PC-9 (cell line): ENCODE measurements around the gene ID2. TPM values are rescaled to one million over a fixed set of nuclear protein-coding genes. Genes with fewer than 3 reads are reported as not detected.

Experiments
- BruUV-seq: library from RNA; stranded (reverse); fragments of 400-500 nt; replicated peaks from 2 replicates; lab custom pipeline; 2021; lab: Mats Ljungman, UMichigan
- CTCF ChIA-PET: fragments of 300-600 bp; sonication (Branson Sonifier 250); formaldehyde crosslinking; loops from one replicate; lab custom pipeline; 2022; ENCODE audit warnings: antibody characterized with exemption; lab: Charles Lee
- POLR2A ChIA-PET: fragments of 300-600 bp; sonication (Branson Sonifier 250); formaldehyde crosslinking; loops from one replicate; lab custom pipeline; 2022; ENCODE audit warnings: antibody characterized with exemption; ENCODE audit not compliant: unreplicated experiment; lab: Charles Lee
- DNase-seq, 2 experiments: peaks; one replicate each; pipeline versions ENCODE4 v3.0.0 to v3.0.0-alpha.2; 2015 to 2022; ENCODE audit warnings: mixed read lengths in 1 of 2
- H2AFZ ChIP-seq: fragments of 200-600 bp; sonication (generic); 2 replicates; pipeline ENCODE4 v1.8.1; 2017; ENCODE audit warnings: antibody characterized with exemption
- H3F3A ChIP-seq: fragments of 200-600 bp; sonication (generic); 2 replicates; pipeline ENCODE4 v1.8.1; 2017; ENCODE audit warnings: antibody characterized with exemption, mild to moderate bottlenecking, low read depth; ENCODE audit not compliant: insufficient read depth
- H3K27ac ChIP-seq: fragments of 200-600 bp; sonication (generic); 2 replicates; pipeline ENCODE4 v1.6.1; 2016; ENCODE audit warnings: mixed run types
- H3K27me3 ChIP-seq: fragments of 200-600 bp; sonication (generic); 2 replicates; pipeline ENCODE4 v1.6.1; 2016; ENCODE audit warnings: low read depth, mixed run types; ENCODE audit not compliant: insufficient read depth
- H3K36me3 ChIP-seq: fragments of 200-600 bp; sonication (generic); 2 replicates; pipeline ENCODE4 v1.6.1; 2016; ENCODE audit warnings: low read depth, mixed run types
- H3K4me1 ChIP-seq: fragments of 200-600 bp; sonication (generic); replicated peaks from 2 replicates; pipeline ENCODE4 v1.6.1; 2016; ENCODE audit warnings: mixed run types; ENCODE audit not compliant: insufficient read depth
- H3K4me2 ChIP-seq: fragments of 200-600 bp; sonication (generic); 2 replicates; pipeline ENCODE4 v1.6.1; 2017; ENCODE audit warnings: mixed run types
- H3K4me3 ChIP-seq: fragments of 200-600 bp; sonication (generic); 2 replicates; pipeline ENCODE4 v1.6.1; 2016; ENCODE audit warnings: mixed run types
- H3K79me2 ChIP-seq: fragments of 200-600 bp; sonication (generic); 2 replicates; pipeline ENCODE4 v1.6.1; 2017; ENCODE audit warnings: low read depth, mixed run types
- H3K9me2 ChIP-seq: fragments of 200-600 bp; sonication (generic); 2 replicates; pipeline ENCODE4 v1.8.1; 2017; ENCODE audit warnings: mild to moderate bottlenecking; ENCODE audit not compliant: insufficient read depth
- H3K9me3 ChIP-seq: fragments of 200-600 bp; sonication (generic); 2 replicates; pipeline ENCODE4 v1.8.1; 2016; ENCODE audit warnings: low read depth; ENCODE audit not compliant: insufficient read depth
- H4K20me1 ChIP-seq: fragments of 200-600 bp; sonication (generic); 2 replicates; pipeline ENCODE4 v1.8.1; 2017; ENCODE audit not compliant: insufficient read depth
- CTCF ChIP-seq: fragments of 200-600 bp; sonication (generic); conservative IDR thresholded peaks from 2 replicates; pipeline ENCODE4 v1.6.1; 2017; ENCODE audit warnings: mixed run types, antibody characterized with exemption, mild to moderate bottlenecking, moderate library complexity
- EZH2 ChIP-seq: fragments of 200-600 bp; sonication (generic); IDR thresholded peaks from 2 replicates; pipeline ENCODE4 v1.8.0; 2017; ENCODE audit warnings: antibody characterized with exemption, low read depth
- intact Hi-C: fragments of 100-400 bp; cut with micrococcal nuclease; formaldehyde crosslinking; loops from one replicate; pipeline ENCODE4 v1.10.0; 2022; ENCODE audit not compliant: unreplicated experiment
- total RNA-seq: library from RNA; stranded (reverse); gene quantifications from 2 replicates; pipeline ENCODE4 v1.2.3, GENCODE V29; 2021

The ID2 gene
- total RNA-seq, 1 experiment from 2014 or later = 0.61 TPM

DNA sequence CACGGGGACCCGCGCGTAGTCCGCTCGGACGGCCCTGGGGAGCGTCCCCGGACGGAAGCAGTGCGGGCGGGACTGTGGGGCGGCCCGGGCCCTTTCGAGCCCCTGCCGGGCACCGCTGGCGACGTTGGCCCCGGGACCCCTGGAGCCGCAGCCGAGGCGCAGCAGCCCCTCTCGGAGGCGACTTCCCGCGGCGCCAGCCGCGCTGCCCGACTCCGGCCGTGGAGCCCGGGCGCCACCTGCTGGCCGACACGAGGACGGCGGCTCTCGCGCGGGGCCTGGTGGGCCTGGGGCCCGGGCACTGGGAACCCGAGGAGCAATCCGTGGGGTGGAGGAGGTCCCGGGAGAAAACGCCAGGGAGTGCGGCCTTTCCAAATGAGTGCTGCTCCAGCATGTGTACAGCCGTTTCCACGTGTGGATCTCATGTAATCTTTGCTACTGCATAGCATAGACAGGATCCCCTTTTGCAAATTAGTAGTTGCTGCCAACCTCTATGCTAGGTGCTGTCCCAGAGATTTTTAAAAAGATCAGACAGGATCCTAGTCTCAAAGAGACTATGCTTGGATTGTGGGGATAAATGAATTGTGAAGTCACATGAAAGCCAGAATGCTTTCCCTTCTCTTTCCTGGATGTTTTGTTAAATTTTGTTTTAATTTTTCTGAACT, 4.0 kb downstream of the ID2 start:
- Histone ChIP-seq H3K4me1 (no peaks in the 10 kb centered on the region; the same call in 1 of the 2 replicates), H3K9me3 (0 out of 2 replicates have a peak, but pooled peaks cover 6% of the 10 kb centered on the region), H3K36me3 (no peaks in the 10 kb centered on the region), H3K4me2 (peak overlapping the region; percentile 15; the same call in 1 of the 2 replicates), H3K79me2 (no peaks in the 10 kb centered on the region), H3K9me2 (no peaks in the 10 kb centered on the region), H4K20me1 (no peaks in the 10 kb centered on the region), H3K27ac (no peak overlapping the region), H3K4me3 (no peak overlapping the region), H3F3A (0 out of 2 replicates have a peak, but pooled peaks cover 3% of the 10 kb centered on the region), H2AFZ (no peak overlapping the region), H3K27me3 (peaks cover 60% of the 10 kb centered on the region)
- TF ChIP-seq CTCF = peak; percentile 87
- no peak for TF ChIP-seq EZH2
- peak in 1 of 2 experiments; percentile 55 for DNase-seq
- no TSS peak for BruUV-seq
- intact Hi-C loops = loop anchor here (1.0 to 10.0 kb wide), 4 partner anchors 159 to 1589 kb away; no protein-coding TSS in a partner anchor
- ChIA-PET CTCF (no interaction called here), POLR2A (no interaction called here)

DNA sequence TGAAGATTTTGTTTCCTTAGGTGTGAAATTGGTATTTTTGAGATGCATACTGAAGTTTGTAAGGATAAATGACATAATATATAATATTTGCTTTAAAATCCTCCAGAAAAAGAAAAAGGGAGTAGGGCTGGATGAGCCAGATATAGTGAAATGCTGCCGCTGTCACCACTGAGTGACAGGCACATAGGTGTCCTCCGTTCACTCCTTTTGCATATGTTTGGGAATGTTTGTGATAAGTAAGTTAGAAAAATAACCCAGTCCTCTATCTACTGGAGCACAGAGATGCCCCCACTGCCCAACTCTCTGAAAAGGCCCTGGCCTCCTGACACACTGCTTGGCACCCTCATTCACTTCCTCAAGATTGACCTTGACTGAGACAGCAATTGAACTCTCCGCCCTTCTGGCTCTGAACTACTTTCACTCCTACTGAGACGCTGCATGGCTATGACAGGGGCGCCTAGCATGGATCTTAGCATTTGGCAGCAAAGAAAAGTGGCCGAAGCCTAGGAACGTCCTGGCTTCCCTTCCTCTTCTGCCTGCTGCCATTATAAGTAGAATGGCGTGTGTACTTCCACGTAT, 10.1 kb downstream of the ID2 start:
- Histone ChIP-seq H3K4me1 (no peaks in the 10 kb centered on the region), H3K9me2 (no peaks in the 10 kb centered on the region), H3K9me3 (no peaks in the 10 kb centered on the region), H3K79me2 (no peaks in the 10 kb centered on the region), H3K36me3 (no peaks in the 10 kb centered on the region), H4K20me1 (no peaks in the 10 kb centered on the region), H3K4me2 (no peak overlapping the region), H3K27me3 (peaks cover 52% of the 10 kb centered on the region), H3K4me3 (no peak overlapping the region), H2AFZ (no peak overlapping the region), H3F3A (no peaks in the 10 kb centered on the region), H3K27ac (no peak overlapping the region)
- ChIA-PET POLR2A (no interaction called here), CTCF (no interaction called here)
- no TSS peak for BruUV-seq
- intact Hi-C loops = no loop called here
- TF ChIP-seq EZH2 (no peak), CTCF (no peak)
- no peak for DNase-seq

DNA sequence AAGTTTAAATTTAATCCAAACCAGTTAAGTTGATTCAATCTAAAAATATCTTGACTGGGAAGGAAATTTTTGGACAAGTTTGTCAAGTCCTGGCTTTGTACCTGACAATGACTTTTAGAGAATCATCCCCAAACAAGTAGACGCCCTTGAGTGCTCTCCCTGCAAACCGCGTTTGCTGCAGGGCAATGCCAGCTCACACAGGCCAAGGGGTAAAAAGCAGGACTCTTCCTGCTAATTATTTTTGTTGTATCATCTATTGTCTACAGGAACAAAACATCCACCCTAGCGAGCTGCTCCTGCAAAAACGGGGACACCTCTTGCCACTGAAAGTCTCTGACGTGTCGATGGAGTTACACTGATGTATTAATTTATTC, 10.9 kb downstream of the ID2 start:
- Histone ChIP-seq H3K4me3 (no peak overlapping the region), H3K9me3 (no peaks in the 10 kb centered on the region), H3K36me3 (no peaks in the 10 kb centered on the region), H3K27me3 (peaks cover 60% of the 10 kb centered on the region), H3K4me1 (no peaks in the 10 kb centered on the region), H2AFZ (no peak overlapping the region), H3K27ac (no peak overlapping the region), H3K9me2 (no peaks in the 10 kb centered on the region), H3K4me2 (no peak overlapping the region), H3K79me2 (no peaks in the 10 kb centered on the region), H4K20me1 (no peaks in the 10 kb centered on the region), H3F3A (no peaks in the 10 kb centered on the region)
- CTCF ChIA-PET = interaction anchor here (0.5 kb wide), 1 partner anchor 447 kb away, joined by 3 read pairs; no protein-coding TSS in a partner anchor
- no peak for DNase-seq
- no peak for TF ChIP-seq CTCF
- TF ChIP-seq EZH2 = no peak
- POLR2A ChIA-PET = no interaction called here
- no TSS peak for BruUV-seq
- intact Hi-C loops = no loop called here
